ENCODE data around the gene TMEM45A.

DNA sequence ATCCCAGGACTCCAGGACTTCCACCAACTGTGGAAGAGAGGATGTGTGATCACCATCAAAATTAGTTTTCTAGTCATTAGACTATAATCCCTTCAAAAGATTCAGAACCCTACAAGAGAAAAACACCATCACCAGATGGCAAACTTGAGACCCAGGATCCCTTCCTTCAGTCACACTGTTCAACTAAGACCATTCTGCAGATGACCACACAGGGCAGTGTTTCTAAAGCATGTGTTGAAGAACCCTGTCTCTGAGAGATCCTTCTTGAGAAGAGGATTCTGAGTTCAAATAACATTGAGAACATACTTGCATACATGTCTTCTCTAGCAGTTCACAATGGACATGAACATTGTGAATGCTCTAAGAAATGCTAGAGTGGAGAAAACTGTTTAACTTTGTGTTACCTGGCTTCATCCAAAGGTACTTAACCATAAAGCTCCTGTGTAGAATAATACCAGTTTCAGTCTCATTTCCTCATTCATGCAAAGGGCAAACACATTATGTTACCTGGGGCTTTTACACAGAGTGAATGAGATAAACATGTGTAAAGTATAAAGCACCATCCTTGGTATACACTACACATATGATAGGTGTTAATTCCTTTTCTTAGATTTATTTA lies 114.6 kb downstream of the TMEM45A start:
- TF ChIP-seq, protein P1, sequence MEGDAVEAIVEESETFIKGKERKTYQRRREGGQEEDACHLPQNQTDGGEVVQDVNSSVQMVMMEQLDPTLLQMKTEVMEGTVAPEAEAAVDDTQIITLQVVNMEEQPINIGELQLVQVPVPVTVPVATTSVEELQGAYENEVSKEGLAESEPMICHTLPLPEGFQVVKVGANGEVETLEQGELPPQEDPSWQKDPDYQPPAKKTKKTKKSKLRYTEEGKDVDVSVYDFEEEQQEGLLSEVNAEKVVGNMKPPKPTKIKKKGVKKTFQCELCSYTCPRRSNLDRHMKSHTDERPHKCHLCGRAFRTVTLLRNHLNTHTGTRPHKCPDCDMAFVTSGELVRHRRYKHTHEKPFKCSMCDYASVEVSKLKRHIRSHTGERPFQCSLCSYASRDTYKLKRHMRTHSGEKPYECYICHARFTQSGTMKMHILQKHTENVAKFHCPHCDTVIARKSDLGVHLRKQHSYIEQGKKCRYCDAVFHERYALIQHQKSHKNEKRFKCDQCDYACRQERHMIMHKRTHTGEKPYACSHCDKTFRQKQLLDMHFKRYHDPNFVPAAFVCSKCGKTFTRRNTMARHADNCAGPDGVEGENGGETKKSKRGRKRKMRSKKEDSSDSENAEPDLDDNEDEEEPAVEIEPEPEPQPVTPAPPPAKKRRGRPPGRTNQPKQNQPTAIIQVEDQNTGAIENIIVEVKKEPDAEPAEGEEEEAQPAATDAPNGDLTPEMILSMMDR (IDR thresholded peaks at IDR 0.05): no peak
- no peak for TF ChIP-seq ZFX (IDR thresholded peaks at IDR 0.05; ENCODE audit: borderline replicate concordance)
